Mesendoderm (in vitro differentiated cells): Measurements from ENCODE around the gene PLA2G4E.

Experiments
- DNase-seq: peaks from one replicate; pipeline ENCODE4 v3.0.0; 2013
- H2AK5ac ChIP-seq: 2 replicates; pipeline ENCODE4 v1.6.1; 2013; ENCODE audit warnings: low read length, inconsistent platforms
- H2BK120ac ChIP-seq: 2 replicates; pipeline ENCODE4 v1.6.1; 2013; ENCODE audit warnings: low read depth, mild to moderate bottlenecking, low read length, moderate library complexity, mixed read lengths
- H2BK15ac ChIP-seq: replicated peaks from 2 replicates; pipeline ENCODE4 v1.6.1; 2013; ENCODE audit warnings: low read depth, mild to moderate bottlenecking, moderate library complexity
- H2BK5ac ChIP-seq: 2 replicates; pipeline ENCODE4 v1.6.1; 2013; ENCODE audit warnings: low read length, inconsistent platforms
- H3K18ac ChIP-seq: 2 replicates; pipeline ENCODE4 v1.6.1; 2013; ENCODE audit warnings: mild to moderate bottlenecking, low read length, mixed read lengths
- H3K23ac ChIP-seq: one replicate; pipeline ENCODE4 v1.6.1; 2013; ENCODE audit warnings: low read length
- H3K27ac ChIP-seq: 2 replicates; pipeline ENCODE4 v1.5.1; 2013; ENCODE audit warnings: low read depth, mild to moderate bottlenecking, inconsistent platforms, low read length, moderate library complexity
- H3K27me3 ChIP-seq: 2 replicates; pipeline ENCODE4 v1.6.1; 2013; ENCODE audit warnings: low read length, control low read depth, mild to moderate bottlenecking, inconsistent platforms; ENCODE audit not compliant: insufficient read depth, poor library complexity
- H3K36me3 ChIP-seq: 2 replicates; pipeline ENCODE4 v1.6.1; 2013; ENCODE audit warnings: low read length, inconsistent platforms; ENCODE audit not compliant: control insufficient read depth, insufficient read depth
- H3K4ac ChIP-seq: one replicate; pipeline ENCODE4 v1.6.1; 2013; ENCODE audit warnings: low read depth, mild to moderate bottlenecking, low read length, moderate library complexity
- H3K4me1 ChIP-seq: 2 replicates; pipeline ENCODE4 v1.6.1; 2013; ENCODE audit warnings: low read depth, low read length, inconsistent platforms; ENCODE audit not compliant: control insufficient read depth
- H3K4me2 ChIP-seq: 2 replicates; pipeline ENCODE4 v1.6.1; 2013; ENCODE audit warnings: low read length
- H3K4me3 ChIP-seq: 2 replicates; pipeline ENCODE4 v1.5.1; 2013; ENCODE audit warnings: mild to moderate bottlenecking, low read length
- H3K56ac ChIP-seq: one replicate; pipeline ENCODE4 v1.6.1; 2013; ENCODE audit warnings: low read length
- H3K79me1 ChIP-seq: 2 replicates; pipeline ENCODE4 v1.6.1; 2013; ENCODE audit warnings: low read length, inconsistent platforms
- H3K79me2 ChIP-seq: 2 replicates; pipeline ENCODE4 v1.6.1; 2013; ENCODE audit warnings: mild to moderate bottlenecking, low read length; ENCODE audit not compliant: control insufficient read depth, insufficient read depth
- H3K9ac ChIP-seq: 2 replicates; pipeline ENCODE4 v1.6.1; 2013; ENCODE audit warnings: low read length, inconsistent platforms
- H4K5ac ChIP-seq: one replicate; pipeline ENCODE4 v1.6.1; 2013; ENCODE audit warnings: low read length
- H4K8ac ChIP-seq: one replicate; pipeline ENCODE4 v1.6.1; 2013; ENCODE audit warnings: low read depth, mild to moderate bottlenecking, control low read depth, low read length, moderate library complexity
- WGBS: extraction: QIAGEN DNeasy Blood & Tissue Kit; methylation state at CpG from one replicate; pipeline ENCODE4 v1.1.7; 2013; ENCODE audit warnings: low lambda C conversion rate, missing lambda C conversion rate; ENCODE audit not compliant: insufficient coverage; ENCODE audit errors: extremely low coverage; 5-methylcytosine and 5-hydroxymethylcytosine counted together

PLA2G4E gene

DNA sequence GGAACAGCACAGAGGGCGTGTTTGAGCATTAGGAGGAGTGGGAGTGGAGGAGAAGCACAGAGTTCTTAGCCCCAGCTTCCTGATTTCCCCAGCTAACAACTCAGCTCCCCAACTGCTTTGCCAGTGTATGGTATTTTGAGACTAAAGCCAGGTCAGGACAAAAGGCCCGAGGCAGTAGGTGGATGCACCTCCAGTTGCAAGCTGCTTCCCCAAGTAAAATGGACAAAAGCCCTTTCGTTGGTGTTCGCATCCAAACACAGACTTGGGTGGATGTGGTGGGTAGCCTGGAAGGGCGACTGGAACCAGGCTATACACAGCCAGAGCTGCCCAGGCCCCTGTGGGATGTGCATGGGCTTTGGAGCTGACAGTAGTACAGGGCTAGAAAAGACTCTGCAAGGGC lies 36.2 kb downstream of the PLA2G4E start:
- H3K18ac ChIP-seq, result no peak overlapping the region
- H3K79me1 ChIP-seq, result no peaks in the 10 kb centered on the region
- no peak overlapping the region for H3K4ac ChIP-seq
- H2BK5ac ChIP-seq, result no peak overlapping the region
- no peak overlapping the region for H2BK15ac ChIP-seq
- H3K4me1 ChIP-seq, result peaks cover 2% of the 10 kb centered on the region
- H3K36me3 ChIP-seq, result no peaks in the 10 kb centered on the region
- no peak overlapping the region for H3K56ac ChIP-seq
- H3K27ac ChIP-seq, result no peak overlapping the region
- H3K27me3 ChIP-seq, result no peaks in the 10 kb centered on the region
- H2BK120ac ChIP-seq, result no peak overlapping the region
- no peak overlapping the region for H3K9ac ChIP-seq
- H3K4me2 ChIP-seq, result no peak overlapping the region
- H3K4me3 ChIP-seq, result no peak overlapping the region
- H4K5ac ChIP-seq, result no peak overlapping the region
- no peak for DNase-seq
- no peaks in the 10 kb centered on the region for H3K79me2 ChIP-seq
- WGBS, result no CpG with 5 or more reads among the region's 5 CpGs
- H3K23ac ChIP-seq, result no peak overlapping the region
- no peak overlapping the region for H4K8ac ChIP-seq
- no peak overlapping the region for H2AK5ac ChIP-seq

DNA sequence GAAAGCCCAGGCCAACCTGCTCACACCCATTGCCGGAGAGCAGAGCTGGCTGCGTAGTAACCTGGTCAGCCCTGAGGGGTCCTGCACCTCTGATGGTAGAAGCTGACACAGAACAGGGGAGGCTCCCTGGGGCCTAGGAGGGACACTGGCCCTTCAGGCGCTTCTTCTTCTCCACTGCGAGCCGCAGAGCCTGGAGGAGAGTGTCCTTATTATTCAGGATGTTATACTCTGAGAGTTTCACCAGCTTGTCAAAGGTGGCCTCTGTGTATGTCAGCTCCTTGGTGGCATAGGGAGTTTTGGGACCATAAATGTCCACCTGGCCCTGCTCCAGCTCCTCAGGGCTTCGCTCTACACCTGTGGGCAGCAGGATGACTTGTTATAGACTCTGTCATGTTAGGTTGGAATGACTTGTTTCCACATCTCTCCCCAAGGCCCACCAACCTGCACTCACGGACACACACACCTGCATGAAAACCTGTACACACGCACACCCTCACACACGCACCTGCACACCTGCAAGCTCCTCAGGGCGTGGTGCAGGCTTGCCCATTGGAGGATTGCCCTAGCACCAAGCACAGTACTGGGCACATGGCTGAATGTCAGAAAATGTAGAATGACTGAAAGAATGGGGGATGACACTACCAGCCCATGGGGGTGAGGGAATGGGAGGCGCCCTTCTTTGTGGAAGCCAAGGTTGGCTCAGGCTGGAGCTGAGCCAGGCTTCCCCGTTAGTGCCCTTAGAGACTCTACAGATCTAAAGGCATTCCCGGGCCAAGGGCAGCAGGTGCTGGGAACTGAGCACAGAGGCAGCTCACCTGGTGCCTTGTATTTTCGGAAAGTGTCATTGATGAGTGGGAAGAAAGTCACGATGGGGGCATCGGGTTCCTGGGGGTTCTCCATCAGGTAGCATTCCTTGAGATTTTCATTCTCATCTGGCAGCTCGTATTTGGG lies 36.9 kb downstream of the PLA2G4E start:
- H3K23ac ChIP-seq, result no peak overlapping the region
- H3K36me3 ChIP-seq, result no peaks in the 10 kb centered on the region
- no peak overlapping the region for H3K9ac ChIP-seq
- H3K79me2 ChIP-seq, result no peaks in the 10 kb centered on the region
- no peak overlapping the region for H4K5ac ChIP-seq
- no peak overlapping the region for H2BK120ac ChIP-seq
- H2AK5ac ChIP-seq, result no peak overlapping the region
- no peak overlapping the region for H3K27ac ChIP-seq
- no peak overlapping the region for H3K4me2 ChIP-seq
- H3K4ac ChIP-seq, result no peak overlapping the region
- no peak overlapping the region for H2BK5ac ChIP-seq
- H3K56ac ChIP-seq, result no peak overlapping the region
- no peaks in the 10 kb centered on the region for H3K27me3 ChIP-seq
- peaks cover 2% of the 10 kb centered on the region for H3K4me1 ChIP-seq
- no peak overlapping the region for H3K18ac ChIP-seq
- DNase-seq, result no peak
- H3K4me3 ChIP-seq, result no peak overlapping the region
- no peak overlapping the region for H2BK15ac ChIP-seq
- no peaks in the 10 kb centered on the region for H3K79me1 ChIP-seq
- WGBS, result no CpG with 5 or more reads among the region's 17 CpGs
- no peak overlapping the region for H4K8ac ChIP-seq

DNA sequence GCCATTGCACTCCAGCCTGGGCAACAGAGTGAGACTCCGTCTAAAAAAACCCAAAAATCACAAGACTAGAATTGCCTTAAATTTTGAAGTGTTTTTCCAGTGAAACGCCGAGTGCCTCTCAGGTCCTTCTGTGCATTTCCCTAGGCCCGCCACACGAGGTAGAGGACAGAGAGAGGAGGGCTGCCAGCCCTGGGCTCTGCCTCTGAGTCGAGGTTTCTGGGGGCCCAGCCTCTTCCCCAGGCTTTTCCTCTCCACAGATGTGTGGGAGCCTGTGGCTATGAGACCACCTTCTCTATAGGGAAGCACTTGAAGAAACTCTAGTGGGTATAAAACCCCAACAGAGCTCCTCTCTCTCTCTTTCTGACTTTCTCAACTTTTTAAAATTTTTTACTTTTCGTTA lies 37.6 kb downstream of the PLA2G4E start:
- H3K79me2 ChIP-seq, result no peaks in the 10 kb centered on the region
- no peak overlapping the region for H3K4ac ChIP-seq
- no peak overlapping the region for H4K5ac ChIP-seq
- no peaks in the 10 kb centered on the region for H3K27me3 ChIP-seq
- WGBS, result no CpG with 5 or more reads among the region's 7 CpGs
- no peak overlapping the region for H2AK5ac ChIP-seq
- no peak overlapping the region for H3K27ac ChIP-seq
- H3K4me1 ChIP-seq, result peaks cover 2% of the 10 kb centered on the region
- no peak overlapping the region for H3K4me2 ChIP-seq
- H3K36me3 ChIP-seq, result no peaks in the 10 kb centered on the region
- no peak overlapping the region for H2BK120ac ChIP-seq
- H3K23ac ChIP-seq, result no peak overlapping the region
- no peak overlapping the region for H2BK5ac ChIP-seq
- H3K4me3 ChIP-seq, result no peak overlapping the region
- H3K9ac ChIP-seq, result no peak overlapping the region
- H3K56ac ChIP-seq, result no peak overlapping the region
- H2BK15ac ChIP-seq, result no peak overlapping the region
- H3K18ac ChIP-seq, result no peak overlapping the region
- DNase-seq, result no peak
- H4K8ac ChIP-seq, result no peak overlapping the region
- no peaks in the 10 kb centered on the region for H3K79me1 ChIP-seq

DNA sequence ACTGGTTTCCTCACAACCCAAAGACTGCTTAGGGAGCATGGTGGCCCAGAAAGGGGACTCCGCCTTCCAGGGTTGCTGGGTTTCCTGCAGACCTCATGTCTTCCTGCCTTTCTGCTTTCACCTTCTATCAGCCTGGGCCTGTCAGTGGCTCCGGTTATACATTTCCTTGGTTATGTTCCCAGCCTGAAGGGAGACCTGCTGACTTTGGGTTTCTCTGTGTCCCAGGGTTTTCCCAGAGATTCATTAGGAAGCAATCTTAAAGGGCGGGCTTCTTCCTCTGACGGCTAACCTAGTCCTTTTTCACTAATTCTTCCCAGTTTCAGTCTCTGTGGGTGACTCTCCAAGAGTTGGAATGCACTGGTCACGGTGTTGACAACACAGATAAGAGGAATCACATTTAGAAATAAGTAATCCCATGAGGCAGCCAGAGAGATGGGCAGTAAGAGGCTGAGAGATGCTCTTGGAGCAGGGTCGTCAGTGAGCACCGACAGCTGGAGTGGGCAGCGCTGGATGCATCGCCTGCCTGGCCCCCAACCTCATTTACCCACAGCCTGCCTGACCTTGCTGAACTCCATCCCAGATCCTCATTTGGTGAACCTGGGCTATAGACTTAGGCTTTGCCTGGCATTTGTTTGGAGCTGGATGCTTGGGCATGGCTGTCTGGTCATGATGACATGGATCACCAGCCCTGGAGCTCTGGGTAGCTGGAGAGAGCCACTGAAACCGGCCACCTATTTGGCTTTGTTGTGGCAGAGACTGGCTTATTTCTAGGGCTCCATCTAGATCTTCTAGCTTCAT lies 38.5 kb downstream of the PLA2G4E start:
- WGBS, result no CpG with 5 or more reads among the region's 10 CpGs
- Histone ChIP-seq H3K79me1 (no peaks in the 10 kb centered on the region), H2BK120ac (no peak overlapping the region), H3K4ac (no peak overlapping the region), H2BK15ac (no peak overlapping the region), H3K79me2 (no peaks in the 10 kb centered on the region), H3K27ac (no peak overlapping the region), H4K5ac (no peak overlapping the region), H3K4me1 (peaks cover 2% of the 10 kb centered on the region), H3K9ac (no peak overlapping the region), H2BK5ac (no peak overlapping the region), H3K18ac (no peak overlapping the region), H2AK5ac (no peak overlapping the region), H3K27me3 (no peaks in the 10 kb centered on the region), H3K4me3 (no peak overlapping the region), H4K8ac (no peak overlapping the region), H3K23ac (no peak overlapping the region), H3K56ac (no peak overlapping the region), H3K36me3 (no peaks in the 10 kb centered on the region), H3K4me2 (no peak overlapping the region)
- no peak for DNase-seq

DNA sequence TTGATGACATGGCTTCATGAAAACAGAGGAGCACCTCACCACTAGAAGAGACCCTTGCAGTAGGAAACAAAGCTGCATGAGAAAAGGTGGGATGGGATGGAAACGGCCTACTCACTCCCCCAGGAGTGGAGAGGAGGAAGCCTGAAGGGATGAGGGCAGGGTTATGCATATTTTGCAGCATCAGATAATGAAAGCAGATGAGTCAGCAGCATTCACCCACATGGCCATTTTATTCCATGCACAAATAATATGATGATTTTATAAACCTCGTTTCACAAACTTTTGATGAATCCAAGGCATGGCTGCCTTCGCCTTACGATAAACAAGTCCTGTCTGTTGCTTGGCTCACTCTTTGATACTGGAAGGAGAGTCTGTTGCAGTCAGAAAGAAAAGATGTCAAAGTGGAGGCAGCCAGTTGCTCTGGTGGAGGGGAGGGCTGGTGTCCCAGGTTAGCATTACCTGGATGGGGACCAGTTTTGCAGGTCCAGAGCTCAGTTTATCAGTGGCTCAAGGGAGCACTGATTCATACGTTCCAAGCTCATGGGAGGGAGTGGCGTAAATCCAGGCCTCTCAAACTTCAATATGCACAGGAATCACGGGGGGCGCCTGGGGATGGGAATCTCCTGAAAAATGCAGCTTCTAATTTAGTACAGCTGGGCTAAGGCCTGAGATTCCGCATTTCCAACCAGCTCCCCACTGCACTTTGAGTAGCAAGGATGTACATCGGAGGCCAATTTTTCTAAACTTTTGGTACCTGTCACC lies 39.3 kb downstream of the PLA2G4E start:
- Histone ChIP-seq H3K9ac (no peak overlapping the region), H3K4me2 (no peak overlapping the region), H2BK5ac (no peak overlapping the region), H3K79me2 (no peaks in the 10 kb centered on the region), H4K8ac (no peak overlapping the region), H2BK120ac (no peak overlapping the region), H2AK5ac (no peak overlapping the region), H3K23ac (no peak overlapping the region), H3K27me3 (no peaks in the 10 kb centered on the region), H3K79me1 (no peaks in the 10 kb centered on the region), H3K18ac (no peak overlapping the region), H3K4me3 (no peak overlapping the region), H3K4me1 (peaks cover 2% of the 10 kb centered on the region), H3K27ac (no peak overlapping the region), H3K36me3 (no peaks in the 10 kb centered on the region), H3K56ac (no peak overlapping the region), H4K5ac (no peak overlapping the region), H2BK15ac (no peak overlapping the region), H3K4ac (no peak overlapping the region)
- no peak for DNase-seq
- no CpG with 5 or more reads among the region's 10 CpGs for WGBS
